Activated naive CD4-positive, alpha-beta T cell treated with anti-CD3 and anti-CD28 coated beads, Interleukin-2, amount 50 U/mL, for 24 hours (primary cell): Measurements from ENCODE around the gene AATK.

ENCODE experiments used
- H3K27ac Mint-ChIP-seq: one replicate; pipeline ENCODE4 v1.8.0; 2021; ENCODE audit warnings: mild to moderate bottlenecking, mixed read lengths
- H3K27me3 Mint-ChIP-seq: one replicate; pipeline ENCODE4 v1.8.0; 2021; ENCODE audit warnings: mixed read lengths
- H3K36me3 Mint-ChIP-seq: one replicate; pipeline ENCODE4 v1.8.0; 2021; ENCODE audit warnings: mixed read lengths
- H3K4me1 Mint-ChIP-seq: one replicate; pipeline ENCODE4 v1.8.0; 2021; ENCODE audit warnings: mixed read lengths
- H3K4me3 Mint-ChIP-seq: one replicate; pipeline ENCODE4 v1.8.0; 2021; ENCODE audit warnings: mild to moderate bottlenecking, mixed read lengths
- H3K9me3 Mint-ChIP-seq: one replicate; pipeline ENCODE4 v1.8.0; 2021; ENCODE audit warnings: mixed read lengths

The AATK gene

DNA sequence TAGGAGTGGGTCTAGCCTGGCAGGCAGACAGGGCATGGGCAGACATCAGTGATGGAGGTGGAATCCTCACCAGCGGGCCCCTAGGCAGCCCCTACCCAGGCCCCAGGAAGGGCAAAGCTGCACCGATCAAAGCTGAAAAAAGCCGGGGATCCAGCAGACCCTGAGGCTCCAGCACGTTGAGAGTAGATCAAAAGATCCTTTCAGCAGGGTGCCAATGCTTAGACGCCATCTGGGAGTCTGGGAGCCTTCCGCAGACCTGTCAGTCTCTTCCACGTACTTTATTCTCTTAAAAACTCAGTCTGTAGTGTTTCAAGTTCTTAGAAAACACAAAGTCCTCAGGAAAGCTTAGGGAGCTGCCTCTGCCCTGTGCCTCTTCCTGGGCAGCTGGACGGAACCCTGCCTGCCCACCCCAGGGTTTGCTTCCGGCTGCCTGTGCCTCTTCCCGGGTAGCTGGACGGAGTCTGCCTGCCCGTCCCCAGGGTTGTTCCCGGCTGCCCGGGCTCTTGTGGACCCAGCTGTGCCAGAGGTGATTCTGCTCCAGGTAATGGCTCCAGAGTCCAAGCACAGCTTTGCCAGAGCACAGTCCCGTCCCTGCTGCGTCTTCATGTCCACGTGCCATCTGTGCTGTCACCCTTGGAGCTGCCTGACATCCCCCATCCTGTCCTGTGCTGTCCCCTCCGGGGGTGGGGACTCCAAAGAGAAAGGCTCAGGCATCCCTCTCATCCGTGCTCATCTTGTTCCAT, 51.5 kb downstream of the AATK start:
- Mint-ChIP-seq H3K4me1 (peaks cover 5% of the 10 kb centered on the region), H3K36me3 (peaks cover 2% of the 10 kb centered on the region), H3K9me3 (no peaks in the 10 kb centered on the region), H3K27me3 (no peaks in the 10 kb centered on the region), H3K27ac (no peak overlapping the region), H3K4me3 (no peak overlapping the region)

DNA sequence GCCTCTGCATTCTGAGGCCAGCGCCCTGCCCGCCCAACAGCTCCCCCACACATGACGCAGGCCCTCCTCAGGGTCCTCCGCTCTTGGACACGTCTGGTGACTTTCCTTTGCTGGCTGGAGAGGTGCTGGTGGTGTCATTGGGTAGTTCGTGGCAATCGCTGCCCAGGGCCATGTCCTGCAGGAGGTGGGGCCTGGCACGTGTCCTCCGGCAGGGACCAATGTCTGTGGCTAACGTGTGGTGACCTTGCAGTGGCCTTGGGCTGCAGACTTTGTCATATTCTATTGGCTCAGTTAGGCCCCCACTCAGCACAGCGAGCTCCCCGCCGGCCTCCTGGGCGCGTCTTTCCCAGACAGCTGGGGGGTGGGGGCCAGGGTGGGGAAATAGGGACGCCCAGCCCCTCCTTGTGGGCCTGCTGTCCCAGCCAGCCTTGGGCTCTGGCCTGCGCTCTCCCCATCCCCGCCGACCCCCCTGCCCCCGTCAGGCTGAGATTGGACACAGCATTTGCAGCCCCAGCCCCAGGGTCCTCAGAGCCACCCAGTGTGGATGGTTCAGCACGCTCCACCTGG, 52.8 kb downstream of the AATK start:
- H3K27ac Mint-ChIP-seq: no peak overlapping the region
- H3K36me3 Mint-ChIP-seq: peaks cover 2% of the 10 kb centered on the region
- H3K9me3 Mint-ChIP-seq: no peaks in the 10 kb centered on the region
- H3K4me1 Mint-ChIP-seq: peaks cover 5% of the 10 kb centered on the region
- no peaks in the 10 kb centered on the region for H3K27me3 Mint-ChIP-seq
- H3K4me3 Mint-ChIP-seq: no peak overlapping the region

DNA sequence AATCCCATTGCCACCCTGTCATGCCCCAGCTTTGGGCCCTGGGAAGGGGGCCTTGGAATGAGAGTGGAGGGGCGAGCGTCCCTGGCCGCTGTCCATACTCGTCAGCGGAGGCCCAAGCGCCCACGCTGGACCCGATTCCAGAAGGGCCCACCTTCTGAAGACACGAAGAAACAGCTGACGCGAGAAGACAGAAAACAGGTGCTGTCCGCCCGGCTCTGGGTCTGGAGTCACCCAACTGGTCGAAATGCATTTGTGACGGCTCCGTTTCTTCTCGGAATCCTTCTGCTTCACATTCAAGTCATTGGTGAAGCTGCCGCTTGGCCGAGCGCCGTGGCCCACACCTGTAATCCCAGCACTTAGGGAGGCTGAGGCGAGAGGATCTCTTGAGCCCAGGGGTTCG, 53.6 kb downstream of the AATK start:
- peaks cover 5% of the 10 kb centered on the region for H3K4me1 Mint-ChIP-seq
- no peak overlapping the region for H3K4me3 Mint-ChIP-seq
- no peaks in the 10 kb centered on the region for H3K9me3 Mint-ChIP-seq
- no peaks in the 10 kb centered on the region for H3K27me3 Mint-ChIP-seq
- H3K27ac Mint-ChIP-seq: no peak overlapping the region
- H3K36me3 Mint-ChIP-seq: peaks cover 2% of the 10 kb centered on the region

DNA sequence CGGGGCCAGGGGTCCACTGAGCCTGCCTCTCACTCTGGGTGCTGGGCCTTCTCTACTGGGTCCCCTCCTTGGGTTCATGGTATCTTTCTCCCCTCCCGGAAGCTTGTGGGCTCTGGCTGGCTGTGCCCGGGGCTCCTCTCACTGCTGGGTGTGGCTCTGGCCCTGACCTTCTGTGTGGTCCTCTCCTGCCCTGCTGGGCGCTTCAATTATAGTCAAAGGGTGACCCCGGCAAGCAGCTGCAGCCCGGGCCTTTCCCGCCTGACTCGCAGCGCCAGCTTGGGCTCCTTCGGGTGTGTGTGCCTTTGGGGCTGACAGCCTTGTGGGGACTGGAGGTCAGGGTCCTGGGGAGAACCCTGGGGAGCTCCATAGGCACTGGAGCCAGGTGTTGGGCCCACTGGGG, 55.0 kb downstream of the AATK start:
- H3K36me3 Mint-ChIP-seq: peaks cover 2% of the 10 kb centered on the region
- peaks cover 5% of the 10 kb centered on the region for H3K4me1 Mint-ChIP-seq
- H3K9me3 Mint-ChIP-seq: no peaks in the 10 kb centered on the region
- no peak overlapping the region for H3K27ac Mint-ChIP-seq
- H3K27me3 Mint-ChIP-seq: no peaks in the 10 kb centered on the region
- no peak overlapping the region for H3K4me3 Mint-ChIP-seq

GRCh38 chr17:81110488-81111040, 55.5 kb downstream of the AATK start:
- Mint-ChIP-seq H3K36me3 (peaks cover 2% of the 10 kb centered on the region), H3K27ac (no peak overlapping the region), H3K4me3 (no peak overlapping the region), H3K9me3 (no peaks in the 10 kb centered on the region), H3K4me1 (peaks cover 5% of the 10 kb centered on the region), H3K27me3 (no peaks in the 10 kb centered on the region)

- peaks cover 2% of the 10 kb centered on the region for H3K36me3 Mint-ChIP-seq
- H3K9me3 Mint-ChIP-seq: no peaks in the 10 kb centered on the region
- no peaks in the 10 kb centered on the region for H3K27me3 Mint-ChIP-seq
- H3K4me3 Mint-ChIP-seq: no peak overlapping the region
- peaks cover 5% of the 10 kb centered on the region for H3K4me1 Mint-ChIP-seq
- peak overlapping the region; percentile 23 for H3K27ac Mint-ChIP-seq
These were observed 56.1 kb downstream of the AATK start for GRCh38 chr17:81109957-81110356.

DNA sequence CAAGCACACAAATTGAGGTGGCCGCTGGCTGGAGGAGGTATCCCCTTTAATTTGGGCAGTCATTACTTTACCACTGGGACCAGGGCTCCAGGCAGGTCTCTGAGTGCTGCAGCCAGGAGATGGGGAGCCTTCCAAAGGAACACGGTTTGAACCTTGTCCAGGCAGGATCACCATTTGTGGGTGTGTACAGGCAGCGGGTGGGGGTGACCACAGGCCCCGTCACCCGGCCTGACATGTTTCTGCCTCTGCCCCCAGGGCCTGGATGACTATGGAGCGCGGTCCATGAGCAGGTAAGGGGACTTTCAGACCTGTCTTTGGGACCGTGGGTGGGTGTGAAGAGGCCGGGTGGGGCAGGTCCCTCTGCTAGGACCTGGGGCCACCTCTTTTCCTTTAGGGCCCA, 57.8 kb downstream of the AATK start:
- Mint-ChIP-seq H3K9me3 (no peaks in the 10 kb centered on the region), H3K27me3 (no peaks in the 10 kb centered on the region), H3K4me3 (no peak overlapping the region), H3K27ac (no peak overlapping the region), H3K36me3 (peaks cover 2% of the 10 kb centered on the region), H3K4me1 (peaks cover 5% of the 10 kb centered on the region)

GRCh38 chr17:81106716-81107115, 59.3 kb downstream of the AATK start:
- H3K9me3 Mint-ChIP-seq: no peaks in the 10 kb centered on the region

DNA sequence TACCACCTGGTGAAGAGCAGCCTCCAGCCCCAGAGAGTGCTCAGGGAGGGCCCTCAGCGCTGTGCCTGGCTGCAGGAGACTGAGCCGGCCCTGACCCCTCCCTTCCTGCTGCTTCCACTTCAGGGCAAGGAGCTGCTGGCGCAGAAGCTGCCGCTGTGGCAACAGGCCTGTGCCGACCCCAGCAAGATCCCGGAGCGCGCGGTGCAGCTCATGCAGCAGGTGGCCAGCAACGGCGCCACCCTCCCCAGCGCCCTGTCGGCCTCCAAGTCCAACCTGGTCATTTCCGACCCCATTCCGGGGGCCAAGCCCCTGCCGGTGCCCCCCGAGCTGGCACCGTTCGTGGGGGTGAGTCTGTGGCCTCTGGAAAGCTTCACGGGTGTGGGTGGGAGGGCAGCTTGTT, 62.6 kb downstream of the AATK start:
- no peaks in the 10 kb centered on the region for H3K4me1 Mint-ChIP-seq
- no peaks in the 10 kb centered on the region for H3K36me3 Mint-ChIP-seq
- H3K27me3 Mint-ChIP-seq: no peaks in the 10 kb centered on the region
- H3K4me3 Mint-ChIP-seq: no peak overlapping the region
- no peak overlapping the region for H3K27ac Mint-ChIP-seq
- H3K9me3 Mint-ChIP-seq: no peaks in the 10 kb centered on the region

More at GRCh38 chr17:81106716-81107115, 59.3 kb downstream of the AATK start:
- Mint-ChIP-seq H3K4me1 (peaks cover 5% of the 10 kb centered on the region), H3K27me3 (no peaks in the 10 kb centered on the region), H3K27ac (no peak overlapping the region), H3K36me3 (peaks cover 2% of the 10 kb centered on the region), H3K4me3 (no peak overlapping the region)

- H3K36me3 Mint-ChIP-seq: no peaks in the 10 kb centered on the region
- H3K27me3 Mint-ChIP-seq: no peaks in the 10 kb centered on the region
- H3K4me3 Mint-ChIP-seq: no peak overlapping the region
- no peaks in the 10 kb centered on the region for H3K9me3 Mint-ChIP-seq
- H3K27ac Mint-ChIP-seq: no peak overlapping the region
- H3K4me1 Mint-ChIP-seq: no peaks in the 10 kb centered on the region
These were observed 63.2 kb downstream of the AATK start for GRCh38 chr17:81102869-81103268.

- Mint-ChIP-seq H3K9me3 (no peaks in the 10 kb centered on the region), H3K27me3 (no peaks in the 10 kb centered on the region), H3K36me3 (no peaks in the 10 kb centered on the region), H3K4me1 (no peaks in the 10 kb centered on the region), H3K4me3 (no peak overlapping the region), H3K27ac (no peak overlapping the region)
These were observed 63.7 kb downstream of the AATK start for GRCh38 chr17:81102352-81102751.

GRCh38 chr17:81101614-81102306, 64.3 kb downstream of the AATK start:
- H3K27ac Mint-ChIP-seq: no peak overlapping the region
- H3K4me1 Mint-ChIP-seq: peaks cover 4% of the 10 kb centered on the region
- H3K9me3 Mint-ChIP-seq: no peaks in the 10 kb centered on the region
- no peaks in the 10 kb centered on the region for H3K27me3 Mint-ChIP-seq
- H3K36me3 Mint-ChIP-seq: no peaks in the 10 kb centered on the region
- no peak overlapping the region for H3K4me3 Mint-ChIP-seq

DNA sequence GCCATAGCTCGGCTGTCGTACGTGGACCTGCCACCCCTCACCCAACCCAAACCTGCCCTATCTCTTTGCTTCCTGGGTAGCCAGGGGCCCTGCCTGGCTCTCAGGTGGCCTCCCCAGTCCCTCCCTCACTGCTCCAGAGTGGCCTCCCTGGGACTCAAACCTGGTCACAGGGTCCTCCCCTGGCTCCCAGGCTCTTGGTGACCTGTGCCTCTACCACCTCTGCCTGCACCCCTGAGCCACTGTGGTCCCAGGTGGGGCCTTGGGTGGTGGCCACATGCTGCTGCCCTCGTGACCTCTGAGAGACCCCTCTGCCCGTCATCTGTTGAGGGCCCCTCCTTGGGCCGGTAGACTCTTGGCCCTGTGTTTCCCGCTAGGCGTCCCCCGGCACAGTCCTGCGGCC, 65.4 kb downstream of the AATK start:
- Mint-ChIP-seq H3K27me3 (no peaks in the 10 kb centered on the region), H3K27ac (no peak overlapping the region), H3K36me3 (no peaks in the 10 kb centered on the region), H3K4me3 (no peak overlapping the region), H3K9me3 (no peaks in the 10 kb centered on the region), H3K4me1 (peaks cover 9% of the 10 kb centered on the region)

GRCh38 chr17:81099888-81100287, 66.1 kb downstream of the AATK start:
- Mint-ChIP-seq H3K27me3 (no peaks in the 10 kb centered on the region), H3K4me3 (no peak overlapping the region), H3K27ac (no peak overlapping the region), H3K9me3 (no peaks in the 10 kb centered on the region), H3K4me1 (peaks cover 13% of the 10 kb centered on the region), H3K36me3 (no peaks in the 10 kb centered on the region)

DNA sequence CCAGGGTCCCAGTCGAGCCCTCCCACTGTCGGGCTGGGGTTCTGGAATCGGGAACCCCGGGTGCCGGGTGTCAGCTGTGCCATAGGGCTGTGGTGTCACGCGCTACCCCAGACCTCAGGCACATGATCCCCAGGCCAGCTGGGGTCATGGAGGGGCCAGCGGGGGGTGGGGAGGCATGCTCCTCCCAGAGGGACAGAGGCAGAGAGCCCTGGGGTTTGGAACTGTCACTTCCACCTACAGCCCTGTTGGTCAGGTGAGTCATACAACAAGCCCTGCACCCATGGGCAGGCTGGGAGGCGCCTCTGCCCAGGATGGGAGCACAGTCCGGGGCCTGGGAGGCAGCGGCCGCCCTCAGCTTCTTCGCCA, 68.1 kb downstream of the AATK start:
- H3K4me3 Mint-ChIP-seq: no peak overlapping the region
- H3K27ac Mint-ChIP-seq: no peak overlapping the region
- peaks cover 20% of the 10 kb centered on the region for H3K4me1 Mint-ChIP-seq
- H3K27me3 Mint-ChIP-seq: no peaks in the 10 kb centered on the region
- H3K9me3 Mint-ChIP-seq: no peaks in the 10 kb centered on the region
- no peaks in the 10 kb centered on the region for H3K36me3 Mint-ChIP-seq
